K562 (cell line): ENCODE results near the gene TIPIN. TPM values are rescaled to one million over a fixed set of nuclear protein-coding genes. Genes with fewer than 3 reads are reported as not detected.
A peak's percentile ranks its signal among the peaks of the same experiment; 100 is the strongest.

Experiments
- ATF4 ChIP-seq: fragments of 450-650 bp; formaldehyde crosslinking; IDR thresholded peaks from 2 replicates; pipeline ENCODE4 v1.4.0; 2022; ENCODE audit warnings: mild to moderate bottlenecking, moderate library complexity
- CBX1 ChIP-seq: sonication (generic); IDR thresholded peaks from 2 replicates; pipeline ENCODE4 v1.6.1; 2016; ENCODE audit warnings: antibody characterized with exemption, low read depth, mild to moderate bottlenecking
- CREB1 ChIP-seq, 2 experiments: sonication (generic) in 1 of 2; formaldehyde crosslinking in 1 of 2; IDR thresholded peaks; 2 replicates each; pipeline versions ENCODE4 v1.6.1 to v1.8.0; 2012 to 2022; ENCODE audit warnings: inconsistent platforms in 1 of 2, mild to moderate bottlenecking in 1 of 2, missing genetic modification reagents in 1 of 2, moderate library complexity in 1 of 2
- CSDE1 ChIP-seq, 2 experiments: fragments of 450-650 bp; IDR thresholded peaks; 2 replicates each; pipeline ENCODE4 v1.6.1; 2016; ENCODE audit warnings: mild to moderate bottlenecking in 1 of 2
- CTBP1 ChIP-seq: fragments of 450-650 bp; IDR thresholded peaks from 2 replicates; pipeline ENCODE4 v1.6.1; 2016; ENCODE audit warnings: borderline replicate concordance
- E2F1 ChIP-seq: sonication (generic); formaldehyde crosslinking; IDR thresholded peaks from 2 replicates; pipeline ENCODE4 v1.8.1; 2023; ENCODE audit warnings: mild to moderate bottlenecking, missing genetic modification reagents, moderate library complexity
- HDAC1 ChIP-seq, 2 experiments: fragments of 450-650 bp; IDR thresholded peaks; 2 replicates each; pipeline ENCODE4 v1.6.1; 2016 to 2017; ENCODE audit warnings: inconsistent platforms in 1 of 2, mild to moderate bottlenecking in 1 of 2, moderate library complexity in 1 of 2
- HDAC2 ChIP-seq: fragments of 450-650 bp; IDR thresholded peaks from 2 replicates; pipeline ENCODE4 v1.6.1; 2016; ENCODE audit warnings: mild to moderate bottlenecking
- KAT2B ChIP-seq: IDR thresholded peaks from one replicate; pipeline ENCODE4 v1.6.1; 2012; ENCODE audit warnings: low read depth, mild to moderate bottlenecking, control low read depth, inconsistent platforms, low read length, moderate library complexity
- KLF1 ChIP-seq: fragments of 450-650 bp; IDR thresholded peaks from 2 replicates; pipeline ENCODE4 v1.6.1; 2016; ENCODE audit warnings: missing genetic modification characterization, missing compliant biosample characterization
- KLF16 ChIP-seq: IDR thresholded peaks from 2 replicates; pipeline ENCODE4 v1.6.1; 2016; ENCODE audit warnings: antibody characterized with exemption
- MBD1 ChIP-seq: fragments of 250-450 bp; sonication (Bioruptor Pico); IDR thresholded peaks from 2 replicates; pipeline ENCODE4 v1.8.0; 2022; ENCODE audit warnings: inconsistent platforms
- SMARCC2 ChIP-seq: fragments of 450-650 bp; IDR thresholded peaks from 2 replicates; pipeline ENCODE4 v1.6.1; 2017; ENCODE audit warnings: antibody characterized with exemption, moderate library complexity, mild to moderate bottlenecking, low read depth
- STAT6 ChIP-seq: sonication (generic); formaldehyde crosslinking; IDR thresholded peaks from 2 replicates; pipeline ENCODE4 v1.8.1; 2023; ENCODE audit warnings: mild to moderate bottlenecking, missing genetic modification reagents
- ZBTB7A ChIP-seq: IDR thresholded peaks from 2 replicates; pipeline ENCODE4 v1.6.1; 2011; ENCODE audit warnings: low read depth, mild to moderate bottlenecking, low read length, moderate library complexity, borderline replicate concordance; ENCODE audit not compliant: control insufficient read depth
- ZFP30 ChIP-seq: fragments of 250-450 bp; sonication (Bioruptor Pico); IDR thresholded peaks from 2 replicates; pipeline ENCODE4 v1.8.0; 2022; ENCODE audit warnings: moderate library complexity, mild to moderate bottlenecking, inconsistent platforms, borderline replicate concordance
- ZNF232 ChIP-seq: sonication (generic); formaldehyde crosslinking; IDR thresholded peaks from 2 replicates; pipeline ENCODE4 v1.8.0; 2022; ENCODE audit warnings: mild to moderate bottlenecking, missing genetic modification reagents
- ZNF354B ChIP-seq: fragments of 250-450 bp; sonication (Bioruptor Pico); IDR thresholded peaks from 2 replicates; pipeline ENCODE4 v1.4.0; 2020
- ZNF512 ChIP-seq: IDR thresholded peaks from 2 replicates; pipeline ENCODE4 v1.6.1; 2016; ENCODE audit warnings: missing genetic modification characterization, missing compliant biosample characterization
- ZNF699 ChIP-seq: fragments of 250-450 bp; sonication (Bioruptor Pico); IDR thresholded peaks from 2 replicates; pipeline ENCODE4 v1.8.0; 2021; ENCODE audit warnings: mild to moderate bottlenecking, moderate library complexity; ENCODE audit not compliant: insufficient replicate concordance
- polyA plus RNA-seq, 8 experiments: library from polyadenylated mRNA; depleted of rRNA in 4 of 8; stranded (reverse) in 5 of 8; unstranded in 3 of 8; fragments of >200 nt; fragmentation: Nextera tagmentation in 2 of 8; fragmentation: Illumina TruSeq in 1 of 8; extraction: Ambion mirVana in 2 of 8; extraction: Trizol in 1 of 8; gene quantifications; 2 replicates each; pipeline versions ENCODE4 v1.2.1 to v1.2.3, GENCODE V29; 2011 to 2014; ENCODE audit warnings: inconsistent platforms in 1 of 8, missing spikeins in 1 of 8
- total RNA-seq, 7 experiments: library from RNA; depleted of rRNA in 6 of 7; stranded (reverse); fragments of >200 nt in 6 of 7; fragmentation: Illumina TruSeq in 2 of 7; extraction: Trizol in 2 of 7; gene quantifications; 2 replicates each; pipeline versions ENCODE4 v1.2.1 to v1.2.3, GENCODE V29; 2011 to 2021; ENCODE audit warnings: low replicate concordance in 1 of 7

Gene TIPIN
- total and polyA plus RNA-seq, 9 of the 15 experiments (the other 6 are each of a cell fraction or from before 2014, with no cell fraction given): 22.9 to 61.4 (median 42.0) TPM

- TF ChIP-seq HDAC1 (IDR thresholded peaks at IDR 0.05) (peak in 1 of 2 experiments; percentile 46; a peak in 1 of 4 replicates), ZBTB7A (peak; percentile 16; the same call in 1 of the 2 replicates), ATF4 (0 out of 2 replicates have a peak, but pooled peaks have one; percentile 3), KLF16 (no peak), CBX1 (peak; percentile 53; the same call in 1 of the 2 replicates), E2F1 (peak; percentile 56; the same call in 1 of the 2 replicates), ZFP30 (CRISPR knock-in tag) (no peak), CSDE1 (IDR thresholded peaks at IDR 0.05) (no peak), STAT6 (CRISPR knock-in tag) (no peak), SMARCC2 (0 out of 2 replicates have a peak, but pooled peaks have one; percentile 32), ZNF354B (CRISPR knock-in tag) (no peak), KAT2B (no peak), ZNF699 (CRISPR knock-in tag) (no peak), CREB1 (IDR thresholded peaks at IDR 0.05) (peak; percentile 26; the same call in 1 of the 2 replicates), CREB1 (CRISPR knock-in tag; IDR thresholded peaks at IDR 0.05) (no peak), ZNF232 (no peak), ZNF512 (tag) (no peak), HDAC2 (no peak), MBD1 (no peak), KLF1 (peak; percentile 51; the same call in 1 of the 2 replicates), CTBP1 (peak; percentile 94)
These were observed 62.9 kb downstream of the TIPIN start, which contains the start of gene DIS3L (continued) for GRCh38 chr15:66293419-66294156.
